MV-4-11 (cell line): ENCODE measurements around the gene LRRC36.
A peak's percentile ranks its signal among the peaks of the same experiment; 100 is the strongest.
"Not testable (repeated sequence)": the region's sequence is repeated elsewhere in the genome, so short reads cannot be mapped to it uniquely, and the experiment has no call there.

Source experiments
- DNase-seq: peaks from one replicate; lab custom pipeline; 2025; lab: John Stamatoyannopoulos, UW

LRRC36 gene

GRCh38 chr16:67345401-67345800 lies 18.8 kb downstream of the LRRC36 start:
- DNase-seq, result no peak

GRCh38 chr16:67346341-67346740 lies 19.7 kb downstream of the LRRC36 start:
- no peak for DNase-seq

GRCh38 chr16:67349172-67349571 lies 22.6 kb downstream of the LRRC36 start:
- DNase-seq, result peak; percentile 16

- DNase-seq, result no peak
These were observed 23.7 kb downstream of the LRRC36 start for GRCh38 chr16:67350324-67350723.

- not testable (repeated sequence) for DNase-seq
These were observed 25.8 kb downstream of the LRRC36 start for GRCh38 chr16:67352463-67352862.

GRCh38 chr16:67356396-67356795 lies 29.8 kb downstream of the LRRC36 start:
- DNase-seq, result no peak

GRCh38 chr16:67357561-67357960 lies 30.9 kb downstream of the LRRC36 start:
- DNase-seq, result no peak

- DNase-seq, result not testable (repeated sequence)
These were observed 33.1 kb downstream of the LRRC36 start for GRCh38 chr16:67359540-67360269.

- DNase-seq, result no peak
These were observed 34.4 kb downstream of the LRRC36 start for GRCh38 chr16:67361038-67361437.

GRCh38 chr16:67364600-67365235 lies 38.1 kb downstream of the LRRC36 start:
- peak; percentile 73 for DNase-seq

- DNase-seq, result no peak
These were observed 44.0 kb downstream of the LRRC36 start for GRCh38 chr16:67370661-67371060.

GRCh38 chr16:67372664-67373063 lies 46.0 kb downstream of the LRRC36 start:
- peak; percentile 50 for DNase-seq

GRCh38 chr16:67376012-67376411 lies 49.4 kb downstream of the LRRC36 start:
- not testable (repeated sequence) for DNase-seq

- no peak for DNase-seq
These were observed 52.0 kb downstream of the LRRC36 start for GRCh38 chr16:67378642-67379041.

- peak; percentile 24 for DNase-seq
These were observed 56.7 kb downstream of the LRRC36 start for GRCh38 chr16:67383284-67383683.

GRCh38 chr16:67384778-67385510 lies 58.3 kb downstream of the LRRC36 start:
- DNase-seq, result no peak

GRCh38 chr16:67386861-67387455 lies 60.3 kb downstream of the LRRC36 start:
- no peak for DNase-seq

GRCh38 chr16:67387479-67388079 lies 61.0 kb downstream of the LRRC36 start:
- no peak for DNase-seq

GRCh38 chr16:67388191-67388590 lies 61.6 kb downstream of the LRRC36 start:
- no peak for DNase-seq

- DNase-seq, result no peak
These were observed 62.0 kb downstream of the LRRC36 start for GRCh38 chr16:67388591-67388990.

- DNase-seq, result peak; percentile 97
These were observed 63.5 kb downstream of the LRRC36 start for GRCh38 chr16:67389911-67390815.
